G401 (cell line): ENCODE results near the gene FBXL14. TPM values are rescaled to one million over a fixed set of nuclear protein-coding genes. Genes with fewer than 3 reads are reported as not detected.

Source experiments
- DNase-seq: peaks from one replicate; pipeline ENCODE4 v3.0.0-alpha.2; 2015; ENCODE audit warnings: low spot score
- in situ Hi-C: cut with HindIII; loops from 2 replicates; pipeline ENCODE4 v1.10.0; 2016; ENCODE audit warnings: low sequenced_read_pairs, mixed read lengths
- total RNA-seq: library from RNA; depleted of rRNA; stranded (reverse); fragments of >200 nt; shearing (Covaris generic); gene quantifications from 2 replicates; pipeline ENCODE4 v1.2.3, GENCODE V29; 2014

Gene FBXL14
- total RNA-seq, 1 experiment from 2014 or later, result 21.5 TPM

DNA sequence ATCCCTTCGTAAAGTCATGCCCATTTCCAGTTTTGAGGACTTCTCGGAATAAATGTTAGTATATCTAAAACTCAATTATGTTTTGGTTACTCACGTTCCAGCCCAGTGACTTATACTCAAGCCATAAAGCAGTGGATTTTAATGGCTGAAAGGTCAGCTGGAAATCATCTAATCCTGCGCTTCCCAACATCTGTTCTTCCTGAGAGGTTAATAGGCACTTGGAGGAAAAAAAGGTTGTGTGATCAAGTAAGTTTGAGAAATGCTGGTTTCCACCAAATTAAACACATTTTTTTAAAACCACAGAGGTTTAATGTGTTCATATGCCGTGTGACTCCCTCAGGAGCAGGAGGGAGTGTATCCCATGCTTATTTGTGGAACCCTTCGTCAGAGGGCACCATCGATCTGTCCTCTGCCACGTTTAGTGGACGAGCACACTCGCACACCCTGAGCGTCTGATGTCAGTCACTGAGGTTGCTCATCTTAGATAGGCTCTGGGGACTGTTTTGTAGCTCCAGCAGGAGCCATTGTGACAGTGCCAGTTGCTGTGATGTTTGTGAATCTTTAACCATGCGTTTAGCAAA, 41.4 kb downstream of the FBXL14 start:
- in situ Hi-C loops, result no loop called here
- DNase-seq, result no peak

DNA sequence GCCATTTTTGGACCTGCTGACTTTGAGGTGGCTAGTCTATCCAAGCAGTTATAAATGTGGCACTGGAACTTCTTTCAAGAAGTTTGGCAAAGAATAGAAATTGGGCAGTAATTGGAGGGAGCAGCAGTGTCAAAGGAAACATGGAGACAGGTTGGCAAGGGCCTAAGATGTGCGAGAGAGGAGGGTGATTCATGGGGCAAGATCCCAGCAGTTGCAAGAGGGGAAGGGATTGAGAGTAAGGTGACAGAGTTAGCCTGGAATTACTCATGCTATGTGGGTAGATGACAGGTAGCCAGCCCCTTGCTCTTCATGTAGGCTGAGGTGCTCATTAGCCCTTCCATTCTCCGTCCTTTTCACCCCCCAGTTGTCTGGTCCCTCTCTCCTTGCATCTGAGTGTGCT, 42.2 kb downstream of the FBXL14 start:
- DNase-seq, result no peak
- in situ Hi-C loops, result no loop called here

DNA sequence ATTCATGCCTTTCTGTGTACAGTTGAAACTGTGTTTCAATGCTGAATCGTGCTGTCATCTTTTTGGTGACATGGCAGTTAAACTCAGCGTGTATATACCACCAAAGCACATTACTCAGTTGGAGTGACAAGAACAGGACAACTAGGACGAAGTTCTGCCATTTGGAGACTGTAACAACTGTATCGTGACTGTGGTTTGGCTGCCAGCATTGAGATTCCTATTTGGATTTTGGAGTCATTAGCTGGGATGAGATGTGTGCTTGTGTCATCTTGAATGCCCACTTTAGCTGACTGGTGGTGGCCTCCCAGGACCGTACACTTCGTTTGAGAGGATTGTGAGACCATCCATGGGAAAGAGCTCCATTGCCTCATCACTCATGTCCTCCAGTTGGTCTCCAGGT, 42.9 kb downstream of the FBXL14 start:
- in situ Hi-C loops, result no loop called here
- no peak for DNase-seq

DNA sequence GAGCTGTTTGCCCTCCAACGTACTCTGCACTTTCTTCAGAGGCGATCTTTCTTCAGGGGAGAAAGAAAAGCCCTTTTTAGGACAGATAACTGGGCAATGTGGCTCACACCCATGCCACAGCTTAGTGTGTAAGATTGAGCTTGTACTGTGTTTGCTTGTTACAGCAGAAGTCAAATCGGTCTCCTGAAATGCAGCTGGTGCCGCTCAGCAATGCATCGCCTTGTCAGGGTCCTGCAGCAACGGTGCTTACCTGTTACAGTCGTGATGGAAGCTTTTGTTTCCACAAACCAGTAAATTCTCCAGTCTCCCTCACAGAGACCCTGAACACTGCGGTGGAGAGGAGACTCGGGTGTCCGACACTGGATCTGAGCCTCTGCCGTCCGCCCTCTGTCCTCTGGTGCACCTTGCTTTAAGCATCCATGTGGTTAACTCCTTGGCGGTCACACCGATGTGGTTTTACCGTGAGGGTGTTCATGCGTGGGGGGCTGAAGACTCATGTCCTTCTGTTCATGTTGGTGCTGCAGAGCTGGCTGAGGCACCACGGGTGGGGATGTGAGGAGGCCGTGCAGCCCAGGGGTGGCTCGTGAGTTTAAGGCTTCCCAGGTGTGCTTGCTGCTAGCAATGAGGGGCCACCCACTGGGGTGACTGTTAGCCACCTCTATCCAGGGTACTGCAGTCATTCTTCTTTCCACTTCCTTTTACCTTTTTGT, 47.3 kb downstream of the FBXL14 start:
- DNase-seq, result no peak
- in situ Hi-C loops, result no loop called here

DNA sequence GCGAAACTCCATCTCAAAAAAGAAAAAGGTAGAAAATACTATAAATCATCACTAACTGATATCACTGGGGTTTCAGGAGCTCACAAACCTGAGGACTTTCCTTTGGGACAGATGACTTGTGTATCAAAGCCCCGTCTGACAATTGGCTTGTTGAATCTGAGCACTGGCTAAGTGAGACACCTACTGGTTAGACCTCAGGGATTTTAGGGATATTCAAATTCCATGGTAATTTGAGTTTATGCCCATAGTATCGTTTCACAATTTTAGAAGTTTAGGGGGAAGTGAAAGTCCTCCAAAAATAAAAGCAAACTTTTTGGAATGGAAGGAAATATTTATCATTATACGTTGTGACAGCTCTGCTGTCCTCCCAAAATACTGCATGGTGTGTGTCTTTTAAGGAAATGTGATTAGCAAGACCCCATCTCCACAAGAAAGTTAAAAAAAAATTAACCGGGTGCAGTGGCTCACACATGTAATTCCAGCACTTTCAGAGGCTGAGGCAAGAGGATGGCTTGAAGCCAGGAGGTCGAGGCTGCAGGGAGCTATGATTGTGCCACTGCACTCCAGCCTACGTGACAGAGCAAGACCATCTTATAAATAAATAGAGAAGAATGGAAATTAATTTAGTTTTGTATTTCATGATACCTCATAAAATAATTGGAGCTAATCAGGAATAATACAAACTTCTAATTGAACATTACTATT, 49.2 kb downstream of the FBXL14 start:
- in situ Hi-C loops, result no loop called here
- DNase-seq, result peak; percentile 19

DNA sequence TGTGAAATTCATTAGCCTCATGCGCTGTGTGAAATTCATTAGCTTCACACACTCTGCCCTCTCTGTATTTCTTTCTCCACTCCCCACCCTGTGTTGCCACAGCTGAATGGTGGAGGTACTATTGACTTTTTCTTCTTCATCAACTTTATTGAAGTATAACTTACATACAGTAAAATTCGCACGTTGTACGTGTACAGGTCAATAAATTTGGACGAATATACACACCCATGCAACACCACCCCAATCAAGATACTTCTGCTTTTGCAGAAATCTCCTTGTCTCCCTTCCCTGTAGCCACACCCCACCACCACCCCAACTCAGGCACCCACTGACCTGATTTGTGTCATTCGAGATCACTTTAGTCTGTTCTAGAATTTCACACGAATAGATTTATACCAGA, 51.8 kb downstream of the FBXL14 start:
- in situ Hi-C loops, result no loop called here

DNA sequence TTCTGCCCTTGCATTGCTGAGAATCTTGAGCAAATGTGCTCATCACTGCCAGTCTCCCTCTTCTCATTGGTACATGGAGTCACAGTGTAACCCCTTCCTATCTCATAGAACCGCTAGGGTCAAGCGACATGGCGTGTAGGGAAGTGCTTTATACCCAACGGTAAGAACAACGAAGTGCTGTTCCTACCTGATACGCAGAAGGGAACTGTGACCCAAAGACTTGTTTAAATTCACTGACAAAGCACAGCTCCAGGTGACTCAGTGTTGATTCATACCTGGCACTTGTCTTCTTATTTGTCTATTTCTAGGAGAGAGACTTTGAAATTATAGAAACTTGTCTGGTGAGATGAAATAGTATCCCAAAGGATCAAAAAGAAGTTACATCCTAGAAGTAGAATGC, 53.7 kb downstream of the FBXL14 start:
- in situ Hi-C loops, result no loop called here
- no peak for DNase-seq

More for the DNA sequence above, 51.8 kb downstream of the FBXL14 start:
- DNase-seq, result no peak

DNA sequence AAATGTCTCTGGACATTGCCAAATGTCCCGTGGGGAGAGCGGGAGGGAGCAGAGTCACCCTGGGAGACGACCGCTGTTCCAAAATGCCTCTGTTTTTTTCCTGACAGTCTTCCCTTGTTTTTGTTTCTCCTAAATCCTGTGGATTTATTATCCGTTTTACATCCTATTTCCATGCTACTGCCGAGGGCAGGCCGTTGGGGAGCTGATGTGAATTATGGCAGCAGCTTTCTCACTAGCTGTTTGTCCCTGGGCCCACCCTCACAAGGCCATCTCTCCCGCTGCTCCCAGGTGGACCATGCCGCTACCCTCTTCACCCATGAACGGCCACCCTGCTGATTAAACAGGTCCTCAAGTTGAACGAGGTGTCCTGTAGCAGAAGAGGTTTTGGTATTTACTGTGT, 55.2 kb downstream of the FBXL14 start:
- no peak for DNase-seq
- in situ Hi-C loops, result no loop called here

DNA sequence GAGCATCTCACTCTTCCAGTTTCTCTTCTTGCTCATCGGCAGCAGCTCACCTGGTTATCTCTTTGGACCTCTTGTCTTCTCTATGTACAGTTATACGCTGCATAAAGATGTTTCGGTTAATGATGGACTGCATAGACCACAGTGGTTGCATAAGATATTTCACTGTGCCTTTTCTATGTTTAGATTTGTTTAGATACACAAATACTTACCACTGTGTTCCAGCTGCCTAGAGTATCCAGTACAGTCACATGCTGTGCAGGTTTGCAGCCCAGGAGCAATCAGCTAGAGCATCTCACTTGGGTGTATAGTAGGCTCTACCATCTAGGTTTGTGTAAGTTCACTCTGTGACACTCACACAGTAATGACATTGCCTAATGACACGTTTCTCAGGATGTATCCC, 57.6 kb downstream of the FBXL14 start:
- in situ Hi-C loops, result no loop called here
- DNase-seq, result no peak

DNA sequence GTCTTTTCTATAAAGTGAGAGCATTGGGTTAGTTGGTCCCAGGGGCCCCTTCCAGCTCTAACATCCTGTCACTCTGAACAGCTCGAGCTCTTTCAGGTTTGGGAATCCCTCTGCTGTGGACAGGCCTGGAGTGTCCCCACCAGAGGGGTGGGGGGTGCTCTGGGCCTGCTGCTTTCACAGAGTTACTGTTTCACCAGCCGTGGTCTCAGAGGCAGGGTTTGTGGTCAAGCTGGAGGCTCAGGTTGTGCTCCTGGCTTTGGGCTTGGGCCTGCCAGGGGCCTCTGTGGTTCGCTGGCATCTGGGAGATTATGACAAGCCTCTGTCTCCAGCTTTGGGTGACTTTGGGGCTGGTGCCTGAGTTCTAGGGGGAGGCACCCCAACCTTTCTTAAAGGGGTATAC, 59.6 kb downstream of the FBXL14 start:
- in situ Hi-C loops, result no loop called here
- DNase-seq, result no peak

DNA sequence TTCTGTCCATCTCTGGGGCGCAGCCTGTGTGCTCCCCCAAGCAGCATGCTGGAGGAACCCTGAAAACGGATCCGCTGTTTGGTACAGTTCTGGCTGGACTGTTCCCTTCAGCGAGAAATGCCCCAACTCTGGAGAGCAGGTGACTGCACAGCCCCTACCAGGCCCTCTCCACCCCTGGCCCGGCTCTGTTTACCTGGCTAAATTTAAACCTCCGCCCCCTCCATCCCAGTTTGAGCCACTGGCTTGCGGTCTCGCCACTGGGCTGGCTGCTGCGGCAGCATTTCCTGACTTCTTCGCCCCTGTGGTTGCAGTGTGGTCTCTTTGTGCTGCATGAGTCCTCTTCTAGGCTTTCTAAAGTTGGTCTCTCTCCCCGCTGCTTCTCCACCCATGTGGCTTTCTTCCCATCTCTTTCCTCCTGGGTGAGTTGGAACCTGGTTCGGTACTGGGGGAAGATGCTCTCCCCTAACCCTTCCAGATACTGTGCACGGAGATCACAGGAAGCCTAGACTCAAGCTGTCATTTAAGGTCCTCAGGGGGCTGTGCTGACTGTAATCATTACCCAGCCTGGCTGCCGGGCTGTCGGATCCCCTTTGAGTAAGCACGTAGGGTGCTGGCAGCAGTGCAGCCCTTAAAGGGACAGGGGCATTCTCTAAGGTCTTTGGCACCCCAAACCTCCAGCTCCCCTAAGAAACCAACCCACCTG, 60.6 kb downstream of the FBXL14 start:
- peak; percentile 4 for DNase-seq
- in situ Hi-C loops, result no loop called here

DNA sequence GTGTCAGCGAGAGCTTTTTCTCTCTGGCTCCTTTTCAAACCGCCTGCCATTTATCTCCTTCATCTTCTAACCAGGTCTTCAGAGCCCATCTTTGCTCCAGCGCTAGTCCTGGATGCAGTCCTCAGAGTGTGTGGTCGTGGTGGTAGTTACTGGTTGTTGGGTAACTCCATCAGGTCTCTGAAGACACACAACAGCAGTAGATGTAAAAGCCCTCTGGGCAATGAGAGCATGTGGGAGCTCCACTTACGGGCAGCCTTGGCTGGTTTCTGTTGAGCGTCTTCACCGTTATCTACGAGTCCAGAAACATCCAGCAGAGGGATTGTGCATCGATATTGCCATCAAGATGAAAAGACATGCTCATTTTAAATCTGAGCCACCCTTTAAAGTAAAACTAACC, 61.2 kb downstream of the FBXL14 start:
- in situ Hi-C loops, result no loop called here
- peak; percentile 44 for DNase-seq

DNA sequence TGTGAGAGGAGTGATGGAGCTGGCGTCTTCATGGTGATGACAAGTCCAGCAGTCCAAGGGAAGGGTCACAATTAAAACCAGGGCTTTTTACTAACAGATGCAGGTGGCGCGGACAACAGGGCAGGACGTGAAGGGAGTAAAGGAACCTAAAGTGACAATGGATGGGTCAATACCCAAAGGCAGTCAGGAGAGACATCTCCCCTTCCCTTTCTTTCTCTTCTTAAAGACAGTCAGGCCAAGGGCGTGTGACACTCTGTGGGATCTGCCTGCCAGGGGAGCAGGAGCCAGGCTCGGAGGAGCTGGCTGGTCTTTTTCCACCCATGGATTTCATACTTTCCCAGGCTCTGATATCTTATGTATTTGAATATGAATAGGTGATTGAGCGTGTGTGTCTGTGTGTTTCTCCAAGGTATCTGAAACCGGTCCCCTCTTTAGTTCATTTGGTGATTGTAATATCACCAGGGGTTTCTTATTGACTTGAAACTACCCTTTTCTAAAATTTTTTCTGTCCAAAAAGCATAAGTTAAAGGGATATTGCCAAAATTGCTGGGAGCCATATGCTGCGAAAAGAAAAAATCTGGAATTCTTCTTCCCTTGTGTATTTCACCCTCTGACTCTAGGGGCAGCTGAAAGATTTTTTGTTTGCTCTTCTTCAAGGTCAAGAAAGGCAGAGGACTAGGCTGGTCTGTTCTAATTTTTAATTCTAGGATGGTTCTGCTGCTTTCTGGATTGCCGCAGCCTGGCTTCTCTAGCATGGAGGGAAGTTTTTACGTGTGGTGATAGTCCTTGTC, 61.8 kb downstream of the FBXL14 start:
- DNase-seq, result no peak
- in situ Hi-C loops, result no loop called here

DNA sequence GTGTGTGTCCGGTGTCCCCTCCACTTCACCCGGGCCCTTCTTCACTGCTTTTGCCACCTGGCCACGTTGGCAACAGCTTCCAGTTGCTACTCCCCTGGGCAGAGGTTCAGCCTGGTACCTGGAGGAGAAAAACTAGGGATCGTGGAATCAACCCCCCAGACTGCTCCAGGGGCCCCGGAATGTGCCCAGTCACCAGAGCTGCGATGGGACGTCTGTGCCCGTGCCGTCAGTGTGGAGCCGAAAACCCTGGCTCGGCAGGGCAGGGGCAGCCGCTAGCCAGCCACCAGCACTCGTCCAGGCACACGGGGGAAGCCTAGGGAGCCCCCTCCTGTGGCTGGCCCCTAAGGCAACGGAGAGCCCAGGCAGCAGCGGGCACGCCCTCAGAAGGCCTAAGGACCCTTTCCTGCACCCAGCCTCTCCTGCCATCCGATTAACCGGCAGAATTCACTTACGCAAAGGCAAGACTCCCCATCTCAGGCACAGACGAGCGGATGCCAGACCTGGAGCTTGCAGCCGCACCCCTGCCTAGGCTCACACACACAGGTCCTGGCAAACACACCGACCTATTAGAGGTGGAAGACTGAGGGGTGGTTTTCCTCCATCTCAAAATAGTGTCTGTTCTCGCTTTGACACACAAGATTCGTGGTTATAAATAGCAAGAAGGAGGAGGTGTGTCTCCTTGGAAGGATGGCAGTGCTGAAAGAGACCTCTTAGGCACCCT, 62.6 kb downstream of the FBXL14 start:
- in situ Hi-C loops, result no loop called here
- DNase-seq, result no peak

DNA sequence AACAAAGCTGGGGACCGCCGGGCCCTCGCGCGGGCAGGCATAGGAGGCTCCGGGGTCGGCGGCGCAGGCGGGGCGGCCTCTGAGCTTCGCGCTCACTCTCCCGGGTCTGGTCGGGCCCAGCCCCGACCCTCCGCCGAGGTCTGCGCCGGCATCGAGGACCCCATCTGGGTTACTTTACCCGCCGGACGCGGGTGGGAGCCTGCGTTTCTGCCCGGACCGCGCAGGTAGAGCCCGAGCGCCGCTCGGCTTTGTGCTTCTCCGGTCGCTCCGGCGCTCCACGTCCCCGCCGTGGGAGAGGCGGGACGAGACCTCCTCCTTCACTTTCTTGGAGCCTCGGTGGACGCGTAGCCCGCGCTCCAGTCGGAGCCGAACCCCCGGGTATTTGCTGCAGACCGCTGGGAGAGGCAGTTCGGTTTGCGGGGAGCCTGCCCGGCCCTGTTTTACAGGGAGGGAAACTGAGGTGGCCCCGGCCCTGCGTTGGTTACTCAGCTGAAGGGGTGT, 63.2 kb downstream of the FBXL14 start:
- in situ Hi-C loops, result no loop called here
- DNase-seq, result no peak

DNA sequence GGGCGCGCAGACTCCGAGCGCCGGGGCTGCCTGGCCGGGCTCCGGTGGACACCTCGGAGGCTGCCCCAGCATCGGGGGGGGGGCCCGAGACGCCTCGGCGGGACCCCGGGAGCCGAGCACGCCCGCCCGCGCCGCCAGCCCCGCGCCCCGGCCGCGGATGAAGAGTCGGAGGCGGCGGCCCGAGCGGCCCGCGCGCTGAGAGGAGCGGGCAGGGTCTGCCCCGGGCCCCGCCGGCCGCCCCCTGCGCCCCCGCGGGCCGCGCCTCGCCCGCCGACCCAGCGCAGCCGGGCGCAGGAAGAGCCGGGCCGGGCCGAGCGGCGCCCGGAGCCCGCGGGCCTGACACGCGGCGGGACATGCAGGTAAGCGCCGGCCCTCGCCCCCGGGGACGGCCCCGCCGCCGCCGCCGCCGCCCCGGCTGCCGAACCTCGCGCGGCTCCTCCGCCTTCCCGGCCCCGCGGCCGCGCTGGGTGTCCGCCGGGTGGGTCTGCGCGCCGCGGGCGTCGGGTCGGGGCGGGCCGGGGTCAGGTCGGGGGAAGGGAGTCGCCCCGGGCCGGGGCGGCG, 63.7 kb downstream of the FBXL14 start:
- DNase-seq, result no peak
- in situ Hi-C loops, result no loop called here

DNA sequence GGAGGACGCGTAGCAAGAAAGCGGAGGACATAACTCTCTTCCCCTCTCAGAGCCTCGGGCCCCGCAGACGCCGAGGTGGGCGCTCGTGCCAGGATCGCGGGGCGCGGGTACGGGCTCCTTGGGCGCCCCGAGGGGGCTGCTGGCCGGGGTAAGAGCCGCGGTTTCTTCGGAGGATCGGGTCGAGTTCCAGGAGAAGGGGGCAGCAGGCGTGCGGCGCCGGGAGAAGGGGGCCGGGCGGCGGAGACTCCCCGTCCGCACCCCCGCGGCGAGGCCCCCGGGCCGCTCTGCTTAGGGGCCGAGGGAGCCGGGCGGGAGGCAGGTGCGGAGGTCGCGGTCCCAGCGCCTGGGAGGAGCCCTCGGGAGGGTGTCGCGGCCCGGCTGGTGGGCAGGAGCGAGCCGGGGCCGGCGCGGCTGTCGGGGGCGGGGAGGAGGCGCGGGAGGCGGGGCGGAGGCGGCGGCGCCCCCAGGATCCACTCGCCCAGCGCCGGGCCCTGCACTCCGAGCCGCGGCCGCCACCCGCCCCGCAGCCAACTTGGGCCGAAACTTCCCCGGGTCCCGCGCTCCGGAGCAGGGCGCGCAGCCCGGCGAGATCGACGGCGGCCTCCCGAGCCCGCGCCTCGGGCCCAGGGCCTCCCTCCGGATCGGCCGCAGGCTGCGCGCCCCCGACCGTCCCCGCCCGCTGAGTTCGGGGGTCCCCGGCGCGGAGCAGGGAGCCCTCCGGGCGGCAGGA, 64.4 kb downstream of the FBXL14 start:
- in situ Hi-C loops, result no loop called here
- no peak for DNase-seq
